Endothelial cell of umbilical vein (primary cell): ENCODE data around the gene DHCR7. TPM values are rescaled to one million over a fixed set of nuclear protein-coding genes. Genes with fewer than 3 reads are reported as not detected.

Experiments
- BruUV-seq: library from RNA; stranded (reverse); fragments of 400-500 nt; replicated peaks from 2 replicates; lab custom pipeline; 2021; lab: Mats Ljungman, UMichigan
- CTCF ChIA-PET: fragments of 300-600, 350-600 bp; sonication (Branson Sonifier 250); formaldehyde crosslinking; loops from one replicate; lab custom pipeline; 2021; ENCODE audit warnings: antibody characterized with exemption, inconsistent platforms; lab: Charles Lee
- POLR2A ChIA-PET: fragments of 300-600, 350-600 bp; sonication (Branson Sonifier 250); formaldehyde crosslinking; loops from one replicate; lab custom pipeline; 2021; ENCODE audit warnings: antibody characterized with exemption, inconsistent platforms; lab: Charles Lee
- DNase-seq: peaks from one replicate; pipeline ENCODE4 v3.0.0-alpha.2; 2011; ENCODE audit warnings: low read depth, low spot score
- FAIRE-seq: peaks from 2 replicates; lab custom pipeline; 2011; peaks lifted over from hg19 to GRCh38; lab: Jason Lieb, UNC
- H2AFZ ChIP-seq: 2 replicates; pipeline ENCODE4 v1.6.0; 2012; ENCODE audit warnings: low read depth, low read length, control low read depth, inconsistent platforms
- H3K27ac ChIP-seq: 2 replicates; pipeline ENCODE4 v1.5.1; 2011; ENCODE audit warnings: low read depth, mild to moderate bottlenecking, control low read depth, low read length, moderate library complexity; ENCODE audit not compliant: insufficient read depth
- H3K27me3 ChIP-seq, 2 experiments: 2 replicates each; pipeline versions ENCODE4 v1.6.0 to v1.6.1; 2011; ENCODE audit warnings: low read length in 2 of 2, mixed read lengths in 1 of 2; ENCODE audit not compliant: control insufficient read depth in 2 of 2, insufficient read depth in 2 of 2
- H3K36me3 ChIP-seq, 2 experiments: 2 replicates in 1 of 2; 3 replicates in 1 of 2; pipeline ENCODE4 v1.5.1; 2011; ENCODE audit warnings: low read length in 2 of 2, mild to moderate bottlenecking in 1 of 2, moderate library complexity in 1 of 2; ENCODE audit not compliant: control insufficient read depth in 2 of 2, insufficient read depth in 2 of 2; ENCODE audit errors: extremely low read depth in 1 of 2
- H3K4me1 ChIP-seq: 3 replicates; pipeline ENCODE4 v1.5.1; 2011; ENCODE audit warnings: mild to moderate bottlenecking, low read length; ENCODE audit not compliant: control insufficient read depth, insufficient read depth; ENCODE audit errors: extremely low read depth
- H3K4me2 ChIP-seq: 2 replicates; pipeline ENCODE4 v1.6.1; 2011; ENCODE audit warnings: low read length, control low read depth, mixed read lengths; ENCODE audit not compliant: insufficient read depth
- H3K4me3 ChIP-seq, 3 experiments: fragments of 200-600 bp in 1 of 3; sonication (generic), shearing (Covaris generic) in 1 of 3; replicated peaks in 1 of 3; 2 replicates each; pipeline ENCODE4 v1.5.1; 2011 to 2016; ENCODE audit warnings: control low read depth in 3 of 3, low read length in 3 of 3, mild to moderate bottlenecking in 2 of 3, inconsistent platforms in 1 of 3, low read depth in 1 of 3, moderate library complexity in 1 of 3; ENCODE audit not compliant: insufficient read depth in 1 of 3
- H3K79me2 ChIP-seq: 2 replicates; pipeline ENCODE4 v1.6.0; 2012; ENCODE audit warnings: low read length, inconsistent platforms; ENCODE audit not compliant: control insufficient read depth, insufficient read depth
- H3K9ac ChIP-seq: replicated peaks from 2 replicates; pipeline ENCODE3; 2011; ENCODE audit warnings: low read length, control low read depth; ENCODE audit not compliant: insufficient read depth; ENCODE audit errors: extremely low read depth
- H3K9me1 ChIP-seq: replicated peaks from 3 replicates; pipeline ENCODE4 v1.6.0; 2011; ENCODE audit warnings: mild to moderate bottlenecking, low read length; ENCODE audit not compliant: control insufficient read depth, insufficient read depth; ENCODE audit errors: extremely low read depth
- H3K9me3 ChIP-seq: replicated peaks from 2 replicates; pipeline ENCODE4 v1.5.1; 2012; ENCODE audit warnings: low read length, inconsistent platforms; ENCODE audit not compliant: control insufficient read depth, insufficient read depth
- H4K20me1 ChIP-seq: replicated peaks from 2 replicates; pipeline ENCODE3; 2011; ENCODE audit warnings: mild to moderate bottlenecking, low read length; ENCODE audit not compliant: control insufficient read depth, insufficient read depth; ENCODE audit errors: extremely low read depth
- EZH2 ChIP-seq: IDR thresholded peaks from 2 replicates; pipeline ENCODE4 v1.6.1; 2012; ENCODE audit warnings: borderline replicate concordance, low read depth, mild to moderate bottlenecking, moderate library complexity, low read length, inconsistent platforms; ENCODE audit not compliant: severe bottlenecking
- FOS ChIP-seq: IDR thresholded peaks from 2 replicates; pipeline ENCODE4 v1.6.1; 2011; ENCODE audit warnings: mild to moderate bottlenecking, low read length, moderate library complexity, borderline replicate concordance; ENCODE audit not compliant: insufficient read depth
- GATA2 ChIP-seq: IDR thresholded peaks from 2 replicates; pipeline ENCODE4 v1.7.0; 2011; ENCODE audit warnings: low read depth, mild to moderate bottlenecking, moderate library complexity, mixed read lengths, low read length; ENCODE audit not compliant: insufficient read length, insufficient read depth
- JUN ChIP-seq: IDR thresholded peaks from 2 replicates; pipeline ENCODE4 v1.6.1; 2011; ENCODE audit warnings: borderline replicate concordance, low read depth; ENCODE audit not compliant: insufficient read length, insufficient read depth
- MYC ChIP-seq: IDR thresholded peaks from one replicate; pipeline ENCODE4 v1.6.1; 2011; ENCODE audit warnings: mild to moderate bottlenecking, low read depth, low read length
- POLR2A ChIP-seq: IDR thresholded peaks from 2 replicates; pipeline ENCODE4 v1.6.1; 2012; ENCODE audit warnings: low read depth, mild to moderate bottlenecking, control low read depth, low read length
- POLR2AphosphoS5 ChIP-seq: IDR thresholded peaks from 2 replicates; pipeline ENCODE4 v1.6.1; 2012; ENCODE audit warnings: low read depth, mild to moderate bottlenecking, control low read depth, low read length, moderate library complexity; ENCODE audit not compliant: insufficient read depth
- dilution Hi-C: fragments of 300-500 bp; cut with MboI; formaldehyde crosslinking; loops from one replicate; pipeline ENCODE4 v1.15.0; 2019; ENCODE audit warnings: low sequenced_read_pairs; ENCODE audit not compliant: extremely low pct_ligation_motif_present
- intact Hi-C: fragments of 100-400 bp; cut with micrococcal nuclease; formaldehyde crosslinking; loops from one replicate; pipeline ENCODE4 v1.10.0; 2022
- polyA plus RNA-seq, 4 experiments: library from polyadenylated mRNA; depleted of rRNA in 3 of 4; stranded (reverse) in 3 of 4; unstranded in 1 of 4; fragments of >200 nt; gene quantifications; 2 replicates each; pipeline versions ENCODE4 v1.2.1 to v1.2.3, GENCODE V29; 2011 to 2012; ENCODE audit warnings: missing spikeins in 1 of 4
- total RNA-seq: library from RNA; stranded (reverse); gene quantifications from 2 replicates; pipeline ENCODE4 v1.2.3, GENCODE V29; 2021
- TF ChIP-seq, protein P1 (sequence below): IDR thresholded peaks from 2 replicates; pipeline ENCODE4 v1.6.1; 2011; ENCODE audit not compliant: insufficient read depth, insufficient read length
- TF ChIP-seq, protein P2 (sequence below), 2 donors: IDR thresholded peaks; 1 replicate in 1 of 2; 2 replicates in 1 of 2; pipeline ENCODE4 v1.5.1; 2011; ENCODE audit warnings: low read length in 2 of 2, mild to moderate bottlenecking in 2 of 2, moderate library complexity in 2 of 2, control low read depth in 1 of 2, inconsistent platforms in 1 of 2, low read depth in 1 of 2; ENCODE audit not compliant: insufficient read depth in 1 of 2; ENCODE audit errors: extremely low read depth in 1 of 2

DHCR7 gene
- total and polyA plus RNA-seq, 2 donors (not counting 3 experiments of a cell fraction or from before 2014, with no cell fraction given), result 171 to 175 TPM

DNA sequence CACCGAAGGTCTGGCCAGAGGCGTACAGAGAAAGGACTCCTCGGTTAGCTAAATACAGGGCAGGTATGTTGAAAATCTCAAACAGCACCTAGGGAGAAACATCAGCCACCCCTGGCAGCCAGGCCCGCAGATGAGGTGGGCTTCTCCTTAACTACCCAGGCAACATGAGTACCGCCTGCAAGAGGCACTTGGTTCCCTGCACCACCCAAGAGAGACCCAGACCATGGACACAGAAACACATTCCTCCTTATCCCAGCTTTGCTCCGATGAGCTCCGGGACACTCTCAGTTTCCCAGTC, 53.0 kb downstream of the DHCR7 start:
- Histone ChIP-seq H2AFZ (no peak overlapping the region), H3K9me1 (no peaks in the 10 kb centered on the region), H3K9me3 (no peaks in the 10 kb centered on the region), H3K4me3 (no peak overlapping the region), H3K36me3 (no peaks in the 10 kb centered on the region), H3K27me3 (no peaks in the 10 kb centered on the region), H3K27ac (no peak overlapping the region), H4K20me1 (no peaks in the 10 kb centered on the region), H3K79me2 (no peaks in the 10 kb centered on the region), H3K4me2 (no peak overlapping the region), H3K4me1 (no peaks in the 10 kb centered on the region), H3K9ac (no peak overlapping the region)
- no peak for FAIRE-seq
- intact Hi-C loops (no loop called here), dilution Hi-C loops (no loop called here)
- TF ChIP-seq POLR2A, result no peak
- no peak for TF ChIP-seq JUN
- TF ChIP-seq, protein P1, sequence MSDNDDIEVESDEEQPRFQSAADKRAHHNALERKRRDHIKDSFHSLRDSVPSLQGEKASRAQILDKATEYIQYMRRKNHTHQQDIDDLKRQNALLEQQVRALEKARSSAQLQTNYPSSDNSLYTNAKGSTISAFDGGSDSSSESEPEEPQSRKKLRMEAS, result no peak
- TF ChIP-seq EZH2, result no peak
- TF ChIP-seq, protein P2, sequence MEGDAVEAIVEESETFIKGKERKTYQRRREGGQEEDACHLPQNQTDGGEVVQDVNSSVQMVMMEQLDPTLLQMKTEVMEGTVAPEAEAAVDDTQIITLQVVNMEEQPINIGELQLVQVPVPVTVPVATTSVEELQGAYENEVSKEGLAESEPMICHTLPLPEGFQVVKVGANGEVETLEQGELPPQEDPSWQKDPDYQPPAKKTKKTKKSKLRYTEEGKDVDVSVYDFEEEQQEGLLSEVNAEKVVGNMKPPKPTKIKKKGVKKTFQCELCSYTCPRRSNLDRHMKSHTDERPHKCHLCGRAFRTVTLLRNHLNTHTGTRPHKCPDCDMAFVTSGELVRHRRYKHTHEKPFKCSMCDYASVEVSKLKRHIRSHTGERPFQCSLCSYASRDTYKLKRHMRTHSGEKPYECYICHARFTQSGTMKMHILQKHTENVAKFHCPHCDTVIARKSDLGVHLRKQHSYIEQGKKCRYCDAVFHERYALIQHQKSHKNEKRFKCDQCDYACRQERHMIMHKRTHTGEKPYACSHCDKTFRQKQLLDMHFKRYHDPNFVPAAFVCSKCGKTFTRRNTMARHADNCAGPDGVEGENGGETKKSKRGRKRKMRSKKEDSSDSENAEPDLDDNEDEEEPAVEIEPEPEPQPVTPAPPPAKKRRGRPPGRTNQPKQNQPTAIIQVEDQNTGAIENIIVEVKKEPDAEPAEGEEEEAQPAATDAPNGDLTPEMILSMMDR (IDR thresholded peaks at IDR 0.05; ENCODE audit: extremely low read depth in 1 of 2, insufficient read depth in 1 of 2, low read depth in 1 of 2, low read length in 2 of 2), result no peak
- BruUV-seq, result no TSS peak
- POLR2A ChIA-PET, result no interaction called here
- CTCF ChIA-PET, result no interaction called here
- no peak for DNase-seq

DNA sequence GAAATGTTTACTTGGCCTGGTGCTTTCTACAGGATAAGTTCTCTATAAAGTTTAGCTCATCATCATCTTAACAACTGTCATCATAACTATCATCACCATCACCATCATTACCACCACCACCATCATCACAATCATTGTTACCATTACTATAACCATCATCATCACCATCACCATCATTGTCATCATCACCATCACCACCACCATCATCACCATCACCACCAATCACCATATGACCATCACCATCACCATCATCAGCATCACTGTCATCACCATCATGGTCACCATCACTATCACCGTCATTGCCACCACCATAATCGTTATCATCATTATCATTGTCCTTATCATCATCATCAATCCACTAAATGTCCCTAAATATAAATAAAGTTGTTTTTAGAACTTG, 54.9 kb downstream of the DHCR7 start:
- H3K27ac ChIP-seq, result no peak overlapping the region
- intact Hi-C loops (no loop called here), dilution Hi-C loops (no loop called here)
- no peaks in the 10 kb centered on the region for H3K36me3 ChIP-seq
- H4K20me1 ChIP-seq, result no peaks in the 10 kb centered on the region
- H3K4me1 ChIP-seq, result no peaks in the 10 kb centered on the region
- BruUV-seq, result no TSS peak
- no peak overlapping the region for H3K4me2 ChIP-seq
- no peak overlapping the region for H2AFZ ChIP-seq
- TF ChIP-seq JUN (no peak), POLR2AphosphoS5 (no peak), EZH2 (no peak), POLR2A (no peak), GATA2 (no peak), FOS (no peak), MYC (no peak)
- TF ChIP-seq, protein P2 (IDR thresholded peaks at IDR 0.05; ENCODE audit: extremely low read depth in 1 of 2, insufficient read depth in 1 of 2, low read depth in 1 of 2, low read length in 2 of 2), result no peak
- TF ChIP-seq, protein P1, result no peak
- FAIRE-seq (no peak), DNase-seq (no peak)
- no peak overlapping the region for H3K4me3 ChIP-seq
- H3K9me1 ChIP-seq, result no peaks in the 10 kb centered on the region
- no peaks in the 10 kb centered on the region for H3K27me3 ChIP-seq
- no peaks in the 10 kb centered on the region for H3K9me3 ChIP-seq
- no peak overlapping the region for H3K9ac ChIP-seq
- POLR2A ChIA-PET, result no interaction called here
- CTCF ChIA-PET, result no interaction called here
- no peaks in the 10 kb centered on the region for H3K79me2 ChIP-seq
